Lower lobe of right lung (tissue), 2 donors: Measurements from ENCODE around the gene DRG2. TPM values are rescaled to one million over a fixed set of nuclear protein-coding genes. Genes with fewer than 3 reads are reported as not detected.

Source experiments
- ATAC-seq, 2 donors: fragments of 200-7000 bp; cut with Tn5 transposase; one replicate each; pipeline ENCODE4 v1.9.1; 2020 to 2022; ENCODE audit warnings: mild to moderate bottlenecking in 2 of 2, moderate library complexity in 2 of 2
- DNase-seq: peaks from one replicate; pipeline ENCODE4 v3.0.0-alpha.2; 2020
- H3K27ac ChIP-seq: fragments of 200-600 bp; one replicate; pipeline ENCODE4 v1.8.0; 2022
- H3K27me3 ChIP-seq: fragments of 200-600 bp; one replicate; pipeline ENCODE4 v1.8.0; 2022; ENCODE audit warnings: low read depth
- H3K36me3 ChIP-seq: fragments of 200-600 bp; one replicate; pipeline ENCODE4 v1.8.0; 2022; ENCODE audit warnings: mild to moderate bottlenecking
- H3K4me1 ChIP-seq: fragments of 200-600 bp; one replicate; pipeline ENCODE4 v1.8.0; 2022
- H3K4me3 ChIP-seq: fragments of 200-600 bp; one replicate; pipeline ENCODE4 v1.8.0; 2022; ENCODE audit warnings: mild to moderate bottlenecking
- H3K9me3 ChIP-seq: fragments of 200-600 bp; one replicate; pipeline ENCODE4 v1.8.0; 2022
- CTCF ChIP-seq: fragments of 200-600 bp; IDR thresholded peaks from one replicate; pipeline ENCODE4 v1.8.0; 2022; ENCODE audit warnings: antibody characterized with exemption, mild to moderate bottlenecking
- intact Hi-C: fragments of 100-400 bp; cut with DNase I; formaldehyde crosslinking; loops from one replicate; pipeline ENCODE4 v1.11.0; 2022
- total RNA-seq: library from RNA; stranded (reverse); fragmentation: NEBNext Ultra II Directional; extraction: Animal tissue kit (Norgen Biotek cat#: 25700); gene quantifications from one replicate; pipeline ENCODE4 v1.2.1, GENCODE V29; 2021
- donor health status: DM: no; HTN: yes; CAD: no; lungs with severe emphysema.

Gene DRG2
- total RNA-seq, 1 donor from 2014 or later, result 29.2 TPM

GRCh38 chr17:18045691-18046350, 41.9 kb upstream of the DRG2 start:
- intact Hi-C loops, result no loop called here
- ATAC-seq, result no peak
- H3K36me3 ChIP-seq, result peaks cover 37% of the 10 kb centered on the region
- H3K9me3 ChIP-seq, result no peaks in the 10 kb centered on the region
- peaks cover 10% of the 10 kb centered on the region for H3K4me1 ChIP-seq
- H3K27me3 ChIP-seq, result no peaks in the 10 kb centered on the region
- no peak for TF ChIP-seq CTCF
- H3K27ac ChIP-seq, result no peak overlapping the region
- H3K4me3 ChIP-seq, result no peak overlapping the region
- no peak for DNase-seq

- ATAC-seq (no peak), DNase-seq (no peak)
- Histone ChIP-seq H3K27ac (no peak overlapping the region), H3K4me3 (no peak overlapping the region), H3K36me3 (peaks cover 81% of the 10 kb centered on the region), H3K4me1 (no peaks in the 10 kb centered on the region), H3K9me3 (no peaks in the 10 kb centered on the region), H3K27me3 (no peaks in the 10 kb centered on the region)
- intact Hi-C loops, result no loop called here
- TF ChIP-seq CTCF, result no peak
These were observed 32.2 kb upstream of the DRG2 start for GRCh38 chr17:18055597-18055996.

GRCh38 chr17:18056214-18056613, 31.5 kb upstream of the DRG2 start:
- H3K9me3 ChIP-seq, result no peaks in the 10 kb centered on the region
- DNase-seq (no peak), ATAC-seq (no peak)
- H3K27me3 ChIP-seq, result no peaks in the 10 kb centered on the region
- no peak overlapping the region for H3K27ac ChIP-seq
- intact Hi-C loops, result no loop called here
- H3K4me1 ChIP-seq, result no peaks in the 10 kb centered on the region
- TF ChIP-seq CTCF, result no peak
- H3K36me3 ChIP-seq, result peaks cover 81% of the 10 kb centered on the region
- no peak overlapping the region for H3K4me3 ChIP-seq

- Histone ChIP-seq H3K27me3 (no peaks in the 10 kb centered on the region), H3K36me3 (peaks cover 88% of the 10 kb centered on the region), H3K27ac (no peak overlapping the region), H3K9me3 (no peaks in the 10 kb centered on the region), H3K4me3 (no peak overlapping the region), H3K4me1 (no peaks in the 10 kb centered on the region)
- TF ChIP-seq CTCF, result no peak
- no peak for DNase-seq
- intact Hi-C loops, result no loop called here
- ATAC-seq, result no peak
These were observed 28.5 kb upstream of the DRG2 start for GRCh38 chr17:18059283-18059682.

GRCh38 chr17:18064053-18064452, 23.7 kb upstream of the DRG2 start:
- Histone ChIP-seq H3K27ac (no peak overlapping the region), H3K4me1 (no peaks in the 10 kb centered on the region), H3K36me3 (peaks cover 67% of the 10 kb centered on the region), H3K9me3 (no peaks in the 10 kb centered on the region), H3K4me3 (no peak overlapping the region), H3K27me3 (no peaks in the 10 kb centered on the region)
- no peak for DNase-seq
- intact Hi-C loops, result no loop called here
- ATAC-seq, result no peak
- TF ChIP-seq CTCF, result no peak
